Measurements from ENCODE around the gene TOX2. TPM values are rescaled to one million over a fixed set of nuclear protein-coding genes. Genes with fewer than 3 reads are reported as not detected.

The TOX2 gene
- total RNA-seq, 1 donor from 2014 or later: not detected

GRCh38 chr20:44083220-44083933 lies 168.7 kb downstream of the TOX2 start:
- no peaks in the 10 kb centered on the region for H3K36me3 ChIP-seq (ENCODE audit: control insufficient read depth, insufficient read depth, low read length)
- no peak overlapping the region for H3K4me3 ChIP-seq (ENCODE audit: low read depth, low read length)
- FAIRE-seq (no peak), DNase-seq (ENCODE audit: low read depth) (peak; percentile 59)
- TF ChIP-seq CTCF (IDR thresholded peaks at IDR 0.05; ENCODE audit: insufficient read depth, low read length, severe bottlenecking): no peak
- H3K27me3 ChIP-seq (ENCODE audit: control insufficient read depth, insufficient read depth, low read length): no peaks in the 10 kb centered on the region

GRCh38 chr20:44084439-44084838 lies 169.8 kb downstream of the TOX2 start:
- Histone ChIP-seq H3K27me3 (ENCODE audit: control insufficient read depth, insufficient read depth, low read length) (no peaks in the 10 kb centered on the region), H3K36me3 (ENCODE audit: control insufficient read depth, insufficient read depth, low read length) (no peaks in the 10 kb centered on the region), H3K4me3 (ENCODE audit: low read depth, low read length) (no peak overlapping the region)
- DNase-seq (ENCODE audit: low read depth): no peak
- no peak for FAIRE-seq
- no peak for TF ChIP-seq CTCF (IDR thresholded peaks at IDR 0.05; ENCODE audit: insufficient read depth, low read length, severe bottlenecking)

DNA sequence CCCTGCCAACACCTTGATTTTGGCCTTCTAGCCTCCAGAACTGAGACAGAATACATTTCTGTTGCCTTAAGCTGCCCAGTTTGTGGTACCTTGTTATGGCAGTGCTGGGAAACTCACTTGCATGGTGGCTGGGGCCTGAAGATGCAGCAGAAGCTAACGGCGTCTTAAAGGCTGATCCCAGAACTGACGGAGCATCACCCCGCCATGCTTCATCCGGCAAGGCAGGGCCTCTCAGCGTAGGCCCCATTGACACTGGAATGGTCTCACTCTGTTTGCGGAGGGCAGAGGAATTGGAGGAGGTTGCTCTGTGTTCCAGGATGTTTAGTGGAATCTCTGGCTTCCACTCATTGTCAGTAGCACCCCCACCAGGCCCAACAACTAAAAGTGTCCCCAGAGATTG lies 170.2 kb downstream of the TOX2 start:
- Histone ChIP-seq H3K36me3 (ENCODE audit: control insufficient read depth, insufficient read depth, low read length) (no peaks in the 10 kb centered on the region), H3K4me3 (ENCODE audit: low read depth, low read length) (no peak overlapping the region), H3K27me3 (ENCODE audit: control insufficient read depth, insufficient read depth, low read length) (no peaks in the 10 kb centered on the region)
- FAIRE-seq: no peak
- TF ChIP-seq CTCF (IDR thresholded peaks at IDR 0.05; ENCODE audit: insufficient read depth, low read length, severe bottlenecking): no peak
- no peak for DNase-seq (ENCODE audit: low read depth)

- H3K4me3 ChIP-seq (ENCODE audit: low read depth, low read length): no peak overlapping the region
- TF ChIP-seq CTCF (IDR thresholded peaks at IDR 0.05; ENCODE audit: insufficient read depth, low read length, severe bottlenecking): no peak
- no peaks in the 10 kb centered on the region for H3K36me3 ChIP-seq (ENCODE audit: control insufficient read depth, insufficient read depth, low read length)
- FAIRE-seq (no peak), DNase-seq (ENCODE audit: low read depth) (no peak)
- no peaks in the 10 kb centered on the region for H3K27me3 ChIP-seq (ENCODE audit: control insufficient read depth, insufficient read depth, low read length)
Observed at GRCh38 chr20:44085616-44086434, 171.2 kb downstream of the TOX2 start.

GRCh38 chr20:44087051-44087856 lies 172.6 kb downstream of the TOX2 start:
- FAIRE-seq (no peak), DNase-seq (ENCODE audit: low read depth) (no peak)
- H3K27me3 ChIP-seq (ENCODE audit: control insufficient read depth, insufficient read depth, low read length): no peaks in the 10 kb centered on the region
- H3K36me3 ChIP-seq (ENCODE audit: control insufficient read depth, insufficient read depth, low read length): no peaks in the 10 kb centered on the region
- H3K4me3 ChIP-seq (ENCODE audit: low read depth, low read length): no peak overlapping the region
- TF ChIP-seq CTCF (IDR thresholded peaks at IDR 0.05; ENCODE audit: insufficient read depth, low read length, severe bottlenecking): no peak

All from bronchial epithelial cell (primary cell).